GM10847 (cell line): ENCODE data around the gene OR8B3.

Source experiments
- POLR2A ChIP-seq: IDR thresholded peaks from 2 replicates; pipeline ENCODE4 v1.6.1; 2011; ENCODE audit not compliant: insufficient read length; ENCODE audit errors: extremely low read depth

The OR8B3 gene

GRCh38 chr11:124398924-124399323 lies at the start of gene OR8B3:
TSS of gene OR8B3 (minus strand) at chr11:124399024. CDS start at chr11:124397351, 1,673 bp downstream.
- TF ChIP-seq POLR2A: no peak

- no peak for TF ChIP-seq POLR2A
Measured at GRCh38 chr11:124446916-124447315, 48.1 kb upstream of the OR8B3 start.

- no peak for TF ChIP-seq POLR2A
Measured at GRCh38 chr11:124445646-124446150, 46.9 kb upstream of the OR8B3 start, which contains the start of gene OR8B8. TSS of gene OR8B8 (minus strand) at chr11:124445696. CDS start at chr11:124441085, 4,611 bp downstream.

- no peak for TF ChIP-seq POLR2A
Measured at GRCh38 chr11:124442847-124443246, 44.0 kb upstream of the OR8B3 start.

GRCh38 chr11:124442442-124442841 lies 43.6 kb upstream of the OR8B3 start:
- no peak for TF ChIP-seq POLR2A

GRCh38 chr11:124441519-124441918 lies 42.7 kb upstream of the OR8B3 start:
- TF ChIP-seq POLR2A: no peak

GRCh38 chr11:124441081-124441480 lies 42.3 kb upstream of the OR8B3 start:
- TF ChIP-seq POLR2A: no peak

- no peak for TF ChIP-seq POLR2A
Measured at GRCh38 chr11:124440608-124441007, 41.8 kb upstream of the OR8B3 start.

GRCh38 chr11:124434699-124435098 lies 35.9 kb upstream of the OR8B3 start:
- no peak for TF ChIP-seq POLR2A

- TF ChIP-seq POLR2A: no peak
Measured at GRCh38 chr11:124429599-124429998, 30.8 kb upstream of the OR8B3 start.

GRCh38 chr11:124424384-124424921 lies 25.6 kb upstream of the OR8B3 start, which contains the start of gene OR8B4:
TSS of gene OR8B4 (minus strand) at chr11:124424871. CDS start at chr11:124424871, 0 bp downstream.
- TF ChIP-seq POLR2A: no peak

- TF ChIP-seq POLR2A: no peak
Measured at GRCh38 chr11:124421043-124421442, 22.2 kb upstream of the OR8B3 start.

- no peak for TF ChIP-seq POLR2A
Measured at GRCh38 chr11:124415356-124415923, 16.6 kb upstream of the OR8B3 start.

- TF ChIP-seq POLR2A: no peak
Measured at GRCh38 chr11:124409906-124410305, 11.1 kb upstream of the OR8B3 start.

GRCh38 chr11:124405581-124405980 lies 6.8 kb upstream of the OR8B3 start:
- TF ChIP-seq POLR2A: no peak

- TF ChIP-seq POLR2A: no peak
Measured at GRCh38 chr11:124402326-124402922, 3.6 kb upstream of the OR8B3 start.

- TF ChIP-seq POLR2A: no peak
Measured at GRCh38 chr11:124394408-124394807, 4.4 kb downstream of the OR8B3 start.

- TF ChIP-seq POLR2A: no peak
Measured at GRCh38 chr11:124384399-124384798, 14.4 kb downstream of the OR8B3 start, which contains the start of gene OR8B2. TSS of gene OR8B2 (minus strand) at chr11:124384499. CDS start at chr11:124383343, 1,156 bp downstream.
